Vagina (tissue), 2 donors: ENCODE results near the gene PRKAG2. TPM values are rescaled to one million over a fixed set of nuclear protein-coding genes. Genes with fewer than 3 reads are reported as not detected.
"Not testable (repeated sequence)": the region's sequence is repeated elsewhere in the genome, so short reads cannot be mapped to it uniquely, and the experiment has no call there.

Source experiments
- DNase-seq, 2 donors: peaks; one replicate each; pipeline ENCODE4 v3.0.0-alpha.2; 2017; ENCODE audit errors: extremely low spot score in 2 of 2
- H3K27ac ChIP-seq: fragments of 200-600 bp; sonication (generic); one replicate; pipeline ENCODE4 v1.5.1; 2019
- H3K27me3 ChIP-seq: fragments of 200-600 bp; sonication (generic); one replicate; pipeline ENCODE4 v1.5.1; 2019
- H3K36me3 ChIP-seq, 2 donors: fragments of 200-600 bp; sonication (generic); one replicate each; pipeline ENCODE4 v1.5.1; 2017 to 2019
- H3K4me1 ChIP-seq: fragments of 200-600 bp; sonication (generic); one replicate; pipeline ENCODE4 v1.5.1; 2019
- H3K4me3 ChIP-seq, 2 donors: fragments of 200-600 bp; sonication (generic); 1 replicate in 1 of 2; 2 replicates in 1 of 2; pipeline ENCODE4 v1.5.1; 2016 to 2019
- H3K9me3 ChIP-seq: fragments of 200-600 bp; sonication (generic); one replicate; pipeline ENCODE4 v1.5.1; 2019
- CTCF ChIP-seq, 3 experiments: fragments of 450-650 bp in 2 of 3; fragments of 200-600 bp in 1 of 3; sonication (generic) in 1 of 3; IDR thresholded peaks; one replicate each; pipeline ENCODE4 v1.5.1; 2017 to 2019; ENCODE audit warnings: antibody characterized with exemption in 3 of 3, mild to moderate bottlenecking in 2 of 3, moderate library complexity in 2 of 3
- POLR2A ChIP-seq, 2 donors: fragments of 450-650 bp; IDR thresholded peaks; one replicate each; pipeline ENCODE4 v1.6.1; 2017; ENCODE audit warnings: antibody characterized with exemption in 2 of 2, mild to moderate bottlenecking in 2 of 2, moderate library complexity in 2 of 2
- POLR2AphosphoS5 ChIP-seq, 2 donors: sonication (generic); formaldehyde crosslinking; IDR thresholded peaks; one replicate each; pipeline ENCODE4 v1.9.0; 2017; ENCODE audit warnings: antibody characterized with exemption in 2 of 2, mild to moderate bottlenecking in 2 of 2, low read depth in 1 of 2; ENCODE audit not compliant: insufficient read depth in 1 of 2
- intact Hi-C: fragments of 100-400 bp; cut with DNase I; formaldehyde crosslinking; loops from one replicate; pipeline ENCODE4 v1.15.1; 2023
- total RNA-seq: library from RNA; depleted of rRNA; stranded (reverse); fragments of >200 nt; gene quantifications from one replicate; pipeline ENCODE4 v1.2.3, GENCODE V29; 2016

PRKAG2 gene
- total RNA-seq, 1 donor from 2014 or later, result 25.0 TPM

GRCh38 chr7:151752037-151752436 is 124.9 kb downstream of the PRKAG2 start:
- Histone ChIP-seq H3K9me3 (no peaks in the 10 kb centered on the region), H3K27ac (no peak overlapping the region), H3K27me3 (no peaks in the 10 kb centered on the region), H3K4me1 (peaks cover 35% of the 10 kb centered on the region), H3K36me3 (no peaks in the 10 kb centered on the region), H3K4me3 (no peak overlapping the region)
- TF ChIP-seq CTCF (IDR thresholded peaks at IDR 0.05) (no peak), POLR2A (IDR thresholded peaks at IDR 0.05) (no peak), POLR2AphosphoS5 (IDR thresholded peaks at IDR 0.05; ENCODE audit: insufficient read depth in 1 of 2, low read depth in 1 of 2) (no peak)
- intact Hi-C loops, result loop anchor here (10.0 kb wide), 1 partner anchor 117 kb away; no protein-coding TSS in a partner anchor
- DNase-seq, result no peak

- Histone ChIP-seq H3K4me3 (no peak overlapping the region), H3K9me3 (no peaks in the 10 kb centered on the region), H3K4me1 (peaks cover 9% of the 10 kb centered on the region), H3K27me3 (no peaks in the 10 kb centered on the region), H3K27ac (no peak overlapping the region), H3K36me3 (no peaks in the 10 kb centered on the region)
- intact Hi-C loops, result no loop called here
- no peak for TF ChIP-seq POLR2AphosphoS5 (IDR thresholded peaks at IDR 0.05; ENCODE audit: insufficient read depth in 1 of 2, low read depth in 1 of 2)
- TF ChIP-seq CTCF (IDR thresholded peaks at IDR 0.05), result no peak
- TF ChIP-seq POLR2A (IDR thresholded peaks at IDR 0.05), result no peak
- no peak for DNase-seq
Observed at GRCh38 chr7:151748733-151749132, 128.2 kb downstream of the PRKAG2 start.

- H3K4me1 ChIP-seq, result peaks cover 13% of the 10 kb centered on the region
- DNase-seq, H3K27me3 ChIP-seq, H3K4me3 ChIP-seq, H3K9me3 ChIP-seq, intact Hi-C loops, H3K27ac ChIP-seq, H3K36me3 ChIP-seq: not testable (repeated sequence)
Observed at GRCh38 chr7:151748021-151748420, 128.9 kb downstream of the PRKAG2 start.

- Histone ChIP-seq H3K27ac (no peak overlapping the region), H3K27me3 (no peaks in the 10 kb centered on the region), H3K9me3 (no peaks in the 10 kb centered on the region), H3K4me3 (no peak overlapping the region), H3K4me1 (peaks cover 18% of the 10 kb centered on the region), H3K36me3 (no peaks in the 10 kb centered on the region)
- DNase-seq, result no peak
- TF ChIP-seq POLR2A (IDR thresholded peaks at IDR 0.05), result no peak
- no peak for TF ChIP-seq CTCF (IDR thresholded peaks at IDR 0.05)
- no peak for TF ChIP-seq POLR2AphosphoS5 (IDR thresholded peaks at IDR 0.05; ENCODE audit: insufficient read depth in 1 of 2, low read depth in 1 of 2)
- intact Hi-C loops, result no loop called here
Observed at GRCh38 chr7:151745706-151746105, 131.2 kb downstream of the PRKAG2 start.

GRCh38 chr7:151744656-151745638 is 132.0 kb downstream of the PRKAG2 start:
- Histone ChIP-seq H3K27me3 (no peaks in the 10 kb centered on the region), H3K27ac (no peak overlapping the region), H3K4me3 (no peak overlapping the region), H3K9me3 (no peaks in the 10 kb centered on the region), H3K4me1 (peaks cover 18% of the 10 kb centered on the region), H3K36me3 (no peaks in the 10 kb centered on the region)
- no peak for DNase-seq
- TF ChIP-seq CTCF (IDR thresholded peaks at IDR 0.05), result no peak
- TF ChIP-seq POLR2AphosphoS5 (IDR thresholded peaks at IDR 0.05; ENCODE audit: insufficient read depth in 1 of 2, low read depth in 1 of 2), result no peak
- intact Hi-C loops, result no loop called here
